ENCODE results near the gene TAF11L12.
"Not testable (repeated sequence)": the region's sequence is repeated elsewhere in the genome, so short reads cannot be mapped to it uniquely, and the experiment has no call there.

Gene TAF11L12

GRCh38 chr5:17610092-17610491 lies at the start of gene TAF11L12:
TSS of gene TAF11L12 (plus strand) at chr5:17610392.
- not testable (repeated sequence) for FAIRE-seq; DNase-seq (ENCODE audit: insufficient read length, low spot score)

- not testable (repeated sequence) for FAIRE-seq; DNase-seq (ENCODE audit: insufficient read length, low spot score)
Measured at GRCh38 chr5:17585658-17586057, 24.5 kb upstream of the TAF11L12 start, which contains the start of gene TAF11L7. TSS of gene TAF11L7 (minus strand) at chr5:17585758.

- DNase-seq (ENCODE audit: insufficient read length, low spot score); FAIRE-seq: not testable (repeated sequence)
Measured at GRCh38 chr5:17590860-17591259, 19.3 kb upstream of the TAF11L12 start, which contains the start of gene TAF11L8. TSS of gene TAF11L8 (minus strand) at chr5:17590960.

- not testable (repeated sequence) for DNase-seq (ENCODE audit: insufficient read length, low spot score); FAIRE-seq
Measured at GRCh38 chr5:17594255-17594654, 15.9 kb upstream of the TAF11L12 start, which contains the start of gene TAF11L9. TSS of gene TAF11L9 (minus strand) at chr5:17594394.

GRCh38 chr5:17597728-17598127 lies 12.5 kb upstream of the TAF11L12 start, which contains the start of gene TAF11L10:
TSS of gene TAF11L10 (minus strand) at chr5:17597828.
- DNase-seq (ENCODE audit: insufficient read length, low spot score); FAIRE-seq: not testable (repeated sequence)

- not testable (repeated sequence) for DNase-seq (ENCODE audit: insufficient read length, low spot score); FAIRE-seq
Measured at GRCh38 chr5:17603880-17604279, 6.3 kb upstream of the TAF11L12 start, which contains the start of gene TAF11L11. TSS of gene TAF11L11 (plus strand) at chr5:17604183.

GRCh38 chr5:17604951-17605350 lies 5.2 kb upstream of the TAF11L12 start:
- DNase-seq (ENCODE audit: insufficient read length, low spot score) (no peak), FAIRE-seq (no peak)
- TF ChIP-seq POLR2A (IDR thresholded peaks at IDR 0.05; ENCODE audit: low read depth, low read length), result no peak

GRCh38 chr5:17607461-17607860 lies 2.7 kb upstream of the TAF11L12 start:
- FAIRE-seq; DNase-seq (ENCODE audit: insufficient read length, low spot score): not testable (repeated sequence)

- DNase-seq (ENCODE audit: insufficient read length, low spot score) (no peak), FAIRE-seq (no peak)
- no peak for TF ChIP-seq POLR2A (IDR thresholded peaks at IDR 0.05; ENCODE audit: low read depth, low read length)
Measured at GRCh38 chr5:17614872-17615605, 4.8 kb downstream of the TAF11L12 start.

GRCh38 chr5:17619354-17619753 lies 9.2 kb downstream of the TAF11L12 start:
- no peak for FAIRE-seq

GRCh38 chr5:17620627-17621026 lies 10.4 kb downstream of the TAF11L12 start:
- DNase-seq (ENCODE audit: insufficient read length, low spot score) (no peak), FAIRE-seq (no peak)
- TF ChIP-seq POLR2A (IDR thresholded peaks at IDR 0.05; ENCODE audit: low read depth, low read length), result no peak

More at GRCh38 chr5:17619354-17619753, 9.2 kb downstream of the TAF11L12 start:
- no peak for DNase-seq (ENCODE audit: insufficient read length, low spot score)
- TF ChIP-seq POLR2A (IDR thresholded peaks at IDR 0.05; ENCODE audit: low read depth, low read length), result no peak

GRCh38 chr5:17625686-17626085 lies 15.5 kb downstream of the TAF11L12 start:
- no peak for FAIRE-seq
- no peak for DNase-seq (ENCODE audit: insufficient read length, low spot score)
- TF ChIP-seq POLR2A (IDR thresholded peaks at IDR 0.05; ENCODE audit: low read depth, low read length), result no peak

- not testable (repeated sequence) for DNase-seq (ENCODE audit: insufficient read length, low spot score); FAIRE-seq
Measured at GRCh38 chr5:17631788-17632187, 21.6 kb downstream of the TAF11L12 start, which contains the start of gene TAF11L13. TSS of gene TAF11L13 (plus strand) at chr5:17632088.

GRCh38 chr5:17634160-17634559 lies 24.0 kb downstream of the TAF11L12 start, which contains the start of gene TAF11L14:
TSS of gene TAF11L14 (plus strand) at chr5:17634460.
- FAIRE-seq, result no peak
- no peak for DNase-seq (ENCODE audit: insufficient read length, low spot score)
- TF ChIP-seq POLR2A (IDR thresholded peaks at IDR 0.05; ENCODE audit: low read depth, low read length), result no peak

GRCh38 chr5:17649232-17649631 lies 39.0 kb downstream of the TAF11L12 start:
- not testable (repeated sequence) for FAIRE-seq; DNase-seq (ENCODE audit: insufficient read length, low spot score)

GRCh38 chr5:17655201-17655759 lies 45.1 kb downstream of the TAF11L12 start:
- DNase-seq (ENCODE audit: insufficient read length, low spot score); FAIRE-seq: not testable (repeated sequence)

All from H54 (cell line).